ENCODE results near the gene STXBP4.

STXBP4 gene

DNA sequence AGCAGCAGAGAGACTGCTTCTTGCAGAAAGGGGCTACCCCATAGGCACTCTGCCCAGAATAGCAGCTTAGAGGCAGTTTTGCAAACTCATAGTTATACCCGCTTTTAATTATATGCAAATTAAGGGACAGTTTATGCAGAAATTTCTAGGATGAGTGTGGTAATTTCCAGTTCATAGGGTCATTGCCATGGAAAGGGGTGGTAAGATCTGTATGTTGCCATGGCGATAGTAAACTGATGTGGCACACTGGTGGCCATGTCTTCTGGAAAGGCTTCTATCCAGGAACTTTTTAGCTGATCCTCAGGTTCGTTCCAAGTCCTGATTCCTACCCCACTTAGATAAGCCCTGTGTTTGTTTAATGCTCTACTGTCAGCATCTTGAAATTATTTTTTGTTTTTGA is 6.2 kb downstream of the STXBP4 start:
- in situ Hi-C loops (cut with MboI; ENCODE audit: low sequenced_read_pairs, unreplicated experiment) = no loop called here
- TF ChIP-seq, protein P1, sequence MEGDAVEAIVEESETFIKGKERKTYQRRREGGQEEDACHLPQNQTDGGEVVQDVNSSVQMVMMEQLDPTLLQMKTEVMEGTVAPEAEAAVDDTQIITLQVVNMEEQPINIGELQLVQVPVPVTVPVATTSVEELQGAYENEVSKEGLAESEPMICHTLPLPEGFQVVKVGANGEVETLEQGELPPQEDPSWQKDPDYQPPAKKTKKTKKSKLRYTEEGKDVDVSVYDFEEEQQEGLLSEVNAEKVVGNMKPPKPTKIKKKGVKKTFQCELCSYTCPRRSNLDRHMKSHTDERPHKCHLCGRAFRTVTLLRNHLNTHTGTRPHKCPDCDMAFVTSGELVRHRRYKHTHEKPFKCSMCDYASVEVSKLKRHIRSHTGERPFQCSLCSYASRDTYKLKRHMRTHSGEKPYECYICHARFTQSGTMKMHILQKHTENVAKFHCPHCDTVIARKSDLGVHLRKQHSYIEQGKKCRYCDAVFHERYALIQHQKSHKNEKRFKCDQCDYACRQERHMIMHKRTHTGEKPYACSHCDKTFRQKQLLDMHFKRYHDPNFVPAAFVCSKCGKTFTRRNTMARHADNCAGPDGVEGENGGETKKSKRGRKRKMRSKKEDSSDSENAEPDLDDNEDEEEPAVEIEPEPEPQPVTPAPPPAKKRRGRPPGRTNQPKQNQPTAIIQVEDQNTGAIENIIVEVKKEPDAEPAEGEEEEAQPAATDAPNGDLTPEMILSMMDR (IDR thresholded peaks at IDR 0.05; ENCODE audit: borderline replicate concordance, control extremely low read depth, extremely low read depth, insufficient read depth, missing control alignments) = no peak
- DNase-seq (ENCODE audit: low spot score) = no peak

DNA sequence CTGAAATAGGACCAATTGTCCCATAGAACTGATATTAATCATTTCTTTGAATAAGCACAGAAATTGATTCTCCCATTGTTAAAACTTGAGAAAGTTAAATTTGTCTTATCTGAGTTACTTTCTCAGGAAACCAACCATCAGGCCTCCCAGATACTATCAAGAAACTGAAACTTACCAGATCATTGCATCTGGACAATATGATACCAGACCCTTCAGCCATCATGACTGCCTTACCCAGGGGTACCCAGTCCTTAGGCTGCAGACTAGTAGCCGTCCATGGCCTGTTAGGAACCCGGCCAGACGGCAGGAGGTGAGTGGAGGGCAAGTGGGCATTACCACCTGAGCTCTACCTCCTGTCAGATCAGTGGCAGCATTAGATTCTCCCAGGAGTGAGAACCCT is 7.8 kb downstream of the STXBP4 start:
- no peak for DNase-seq (ENCODE audit: low spot score)
- in situ Hi-C loops (cut with MboI; ENCODE audit: low sequenced_read_pairs, unreplicated experiment) = no loop called here
- TF ChIP-seq, protein P1 (IDR thresholded peaks at IDR 0.05; ENCODE audit: borderline replicate concordance, control extremely low read depth, extremely low read depth, insufficient read depth, missing control alignments) = no peak

DNA sequence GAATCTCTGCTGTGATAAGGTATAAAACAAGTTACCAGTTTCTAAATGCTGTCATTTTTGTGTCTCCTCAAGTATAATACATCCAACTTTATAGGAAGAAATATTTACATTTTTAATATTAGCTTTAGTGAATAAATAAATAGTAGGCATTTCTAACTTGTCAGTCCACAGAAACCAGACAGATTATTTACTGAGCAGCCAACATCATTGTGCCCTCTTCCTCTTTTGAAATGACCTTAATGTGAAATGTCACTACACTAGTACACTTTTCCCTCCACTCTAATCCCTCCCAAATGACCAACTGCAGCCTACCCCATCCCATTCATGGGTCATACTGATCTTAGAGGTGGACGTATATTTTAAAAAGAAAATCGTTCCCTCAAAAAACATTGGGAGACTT is 9.2 kb downstream of the STXBP4 start:
- TF ChIP-seq, protein P1 (IDR thresholded peaks at IDR 0.05; ENCODE audit: borderline replicate concordance, control extremely low read depth, extremely low read depth, insufficient read depth, missing control alignments) = no peak
- in situ Hi-C loops (cut with MboI; ENCODE audit: low sequenced_read_pairs, unreplicated experiment) = no loop called here
- DNase-seq (ENCODE audit: low spot score) = no peak

DNA sequence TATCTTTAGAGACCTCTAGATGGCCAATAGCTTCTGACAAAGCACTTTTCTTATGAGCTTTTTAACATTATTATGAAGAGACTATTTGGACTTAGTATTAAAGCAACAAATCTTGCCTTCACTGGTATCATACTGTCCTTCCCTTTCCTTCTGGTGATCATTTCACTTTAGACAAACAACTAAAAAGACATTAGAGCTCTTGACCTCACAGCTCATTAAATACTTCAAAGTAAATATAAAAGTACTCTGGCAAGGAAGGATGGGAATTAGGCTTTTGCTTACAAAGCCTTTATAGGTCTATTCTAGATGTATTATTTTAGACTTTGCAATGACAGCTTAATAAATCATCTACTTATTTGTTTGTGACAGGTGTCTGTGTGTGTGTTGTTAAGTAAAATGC is 11.1 kb downstream of the STXBP4 start:
- in situ Hi-C loops (cut with MboI; ENCODE audit: low sequenced_read_pairs, unreplicated experiment) = no loop called here
- TF ChIP-seq, protein P1 (IDR thresholded peaks at IDR 0.05; ENCODE audit: borderline replicate concordance, control extremely low read depth, extremely low read depth, insufficient read depth, missing control alignments) = no peak
- DNase-seq (ENCODE audit: low spot score) = no peak

DNA sequence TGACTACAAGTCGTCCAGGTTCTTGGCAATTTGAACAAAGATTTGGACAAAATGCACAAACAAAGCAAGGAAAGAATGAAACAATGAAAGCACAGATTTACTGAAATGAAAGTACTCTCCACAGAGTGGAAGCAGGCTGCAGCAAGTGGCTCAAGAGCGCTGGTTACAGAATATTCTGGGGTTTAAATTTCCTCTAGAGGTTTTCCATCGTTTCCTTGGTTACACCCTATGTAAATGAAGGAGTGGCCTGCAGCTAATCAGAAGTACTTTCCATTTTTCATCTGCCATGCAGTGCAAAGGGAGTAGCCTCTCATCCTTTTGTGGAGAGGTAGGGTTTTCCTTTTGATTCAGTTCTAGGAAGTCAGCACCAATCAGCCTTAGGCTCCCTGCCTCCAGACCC is 11.8 kb downstream of the STXBP4 start:
- in situ Hi-C loops (cut with MboI; ENCODE audit: low sequenced_read_pairs, unreplicated experiment) = no loop called here
- TF ChIP-seq, protein P1 (IDR thresholded peaks at IDR 0.05; ENCODE audit: borderline replicate concordance, control extremely low read depth, extremely low read depth, insufficient read depth, missing control alignments) = no peak
- no peak for DNase-seq (ENCODE audit: low spot score)

DNA sequence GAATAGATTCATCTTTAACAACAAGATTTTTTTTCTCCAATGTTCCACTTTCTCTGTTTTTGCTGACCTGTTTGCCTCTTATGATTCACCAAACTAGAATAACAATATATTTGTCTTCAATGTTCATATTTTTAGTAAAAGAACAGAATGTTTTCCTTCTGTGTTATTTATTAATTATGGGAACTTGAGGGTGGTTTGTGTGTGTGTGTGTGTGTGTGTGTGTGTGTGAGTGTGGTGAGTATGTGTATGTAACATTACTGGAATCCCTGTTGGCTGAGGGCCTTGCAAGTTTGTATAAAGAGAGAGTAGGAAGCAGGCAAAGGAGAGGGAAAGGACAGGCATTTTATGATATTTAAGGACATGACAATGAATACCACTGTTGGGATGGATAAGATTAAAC is 13.8 kb downstream of the STXBP4 start:
- TF ChIP-seq, protein P1 (IDR thresholded peaks at IDR 0.05; ENCODE audit: borderline replicate concordance, control extremely low read depth, extremely low read depth, insufficient read depth, missing control alignments) = no peak
- in situ Hi-C loops (cut with MboI; ENCODE audit: low sequenced_read_pairs, unreplicated experiment) = no loop called here
- DNase-seq (ENCODE audit: low spot score) = no peak

DNA sequence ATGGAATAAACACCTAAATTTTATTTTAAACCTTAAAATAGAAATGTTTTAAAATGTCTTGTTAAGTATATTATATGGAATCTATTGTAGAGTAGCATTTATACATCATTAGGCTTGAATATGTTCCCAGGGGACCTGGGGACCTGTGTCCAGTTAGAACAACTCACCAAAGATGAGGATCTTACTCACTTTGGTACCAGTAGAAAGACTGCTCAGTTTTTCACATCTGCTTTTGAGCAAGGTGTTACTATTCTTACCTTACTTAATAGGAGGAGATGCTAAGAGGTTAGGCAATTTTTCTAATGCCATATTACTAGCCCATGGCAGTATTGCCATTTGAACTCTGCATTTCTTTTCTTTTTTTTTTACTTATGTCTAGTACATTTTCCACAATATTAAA is 14.7 kb downstream of the STXBP4 start:
- in situ Hi-C loops (cut with MboI; ENCODE audit: low sequenced_read_pairs, unreplicated experiment) = no loop called here
- no peak for DNase-seq (ENCODE audit: low spot score)
- TF ChIP-seq, protein P1 (IDR thresholded peaks at IDR 0.05; ENCODE audit: borderline replicate concordance, control extremely low read depth, extremely low read depth, insufficient read depth, missing control alignments) = no peak
